NCI-H524 treated with DMSO at 0.1 percent for 48 hours (cell line): ENCODE results near the gene IL18BP.

Experiments
- DNase-seq: peaks from one replicate; lab custom pipeline; 2025; lab: John Stamatoyannopoulos, UW

IL18BP gene

DNA sequence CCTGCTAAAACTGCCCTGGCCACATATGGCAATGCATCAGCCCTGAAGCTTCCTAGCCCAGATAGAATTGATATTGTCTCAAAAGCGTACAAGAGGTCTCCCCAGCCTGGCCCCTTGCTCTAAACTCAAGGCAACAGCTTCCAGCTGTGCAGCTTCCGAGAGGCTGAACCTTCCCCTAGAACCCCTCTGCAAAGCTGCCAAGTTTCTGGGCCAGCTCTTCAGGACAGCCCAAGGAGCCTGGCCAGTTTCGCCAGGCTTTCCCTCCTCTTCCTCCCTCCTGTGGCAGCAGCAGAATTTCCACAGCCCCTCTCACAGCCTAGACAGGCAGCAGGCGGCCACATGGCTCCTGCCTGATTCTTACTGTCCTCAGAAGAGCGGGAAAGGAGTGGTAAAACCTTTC, 47.1 kb downstream of the IL18BP start:
- DNase-seq = no peak

- DNase-seq = no peak
Observed at GRCh38 chr11:72048766-72049460, 50.2 kb downstream of the IL18BP start.
